PC-9 (cell line): ENCODE results near the gene VRK1.

Source experiments
- EZH2 ChIP-seq: fragments of 200-600 bp; sonication (generic); IDR thresholded peaks from 2 replicates; pipeline ENCODE4 v1.8.0; 2017; ENCODE audit warnings: antibody characterized with exemption, low read depth
- TF ChIP-seq, protein P1 (sequence below): fragments of 200-600 bp; sonication (generic); conservative IDR thresholded peaks from 2 replicates; pipeline ENCODE4 v1.6.1; 2017; ENCODE audit warnings: mixed run types, antibody characterized with exemption, mild to moderate bottlenecking, moderate library complexity

DNA sequence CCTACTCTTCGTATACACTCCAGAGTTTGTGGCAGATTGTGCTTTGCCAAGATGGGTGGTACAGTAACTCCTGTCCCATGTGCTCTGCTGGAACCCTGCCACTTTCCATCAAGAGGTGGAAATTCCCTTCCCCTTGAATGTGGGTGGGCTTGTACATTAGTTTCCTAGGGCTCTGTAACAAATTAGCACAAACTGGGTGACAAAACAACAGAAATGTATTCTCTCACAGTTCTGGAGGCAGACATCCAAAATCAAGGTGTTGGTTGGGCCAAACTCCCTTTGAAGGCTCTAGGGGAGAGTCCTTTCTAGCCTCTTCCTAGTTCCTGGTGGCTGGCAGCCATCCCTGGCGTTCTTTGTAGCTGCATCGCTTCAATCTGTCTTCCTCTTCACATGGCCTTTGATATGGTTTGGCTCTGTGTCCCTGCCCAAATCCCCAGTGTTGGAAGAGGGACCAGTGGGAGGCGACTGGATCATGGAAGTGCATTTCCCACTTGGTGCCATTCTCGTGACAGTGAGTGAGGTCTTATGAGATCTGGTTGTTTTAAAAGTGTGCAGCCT lies 117.5 kb downstream of the VRK1 start:
- TF ChIP-seq, protein P1, sequence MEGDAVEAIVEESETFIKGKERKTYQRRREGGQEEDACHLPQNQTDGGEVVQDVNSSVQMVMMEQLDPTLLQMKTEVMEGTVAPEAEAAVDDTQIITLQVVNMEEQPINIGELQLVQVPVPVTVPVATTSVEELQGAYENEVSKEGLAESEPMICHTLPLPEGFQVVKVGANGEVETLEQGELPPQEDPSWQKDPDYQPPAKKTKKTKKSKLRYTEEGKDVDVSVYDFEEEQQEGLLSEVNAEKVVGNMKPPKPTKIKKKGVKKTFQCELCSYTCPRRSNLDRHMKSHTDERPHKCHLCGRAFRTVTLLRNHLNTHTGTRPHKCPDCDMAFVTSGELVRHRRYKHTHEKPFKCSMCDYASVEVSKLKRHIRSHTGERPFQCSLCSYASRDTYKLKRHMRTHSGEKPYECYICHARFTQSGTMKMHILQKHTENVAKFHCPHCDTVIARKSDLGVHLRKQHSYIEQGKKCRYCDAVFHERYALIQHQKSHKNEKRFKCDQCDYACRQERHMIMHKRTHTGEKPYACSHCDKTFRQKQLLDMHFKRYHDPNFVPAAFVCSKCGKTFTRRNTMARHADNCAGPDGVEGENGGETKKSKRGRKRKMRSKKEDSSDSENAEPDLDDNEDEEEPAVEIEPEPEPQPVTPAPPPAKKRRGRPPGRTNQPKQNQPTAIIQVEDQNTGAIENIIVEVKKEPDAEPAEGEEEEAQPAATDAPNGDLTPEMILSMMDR: no peak
- TF ChIP-seq EZH2: no peak
